ENCODE measurements around the gene HPS1. TPM values are rescaled to one million over a fixed set of nuclear protein-coding genes. Genes with fewer than 3 reads are reported as not detected.
A peak's percentile ranks its signal among the peaks of the same experiment; 100 is the strongest.

HPS1 gene
- total RNA-seq, 4 donors from 2014 or later: 46.5 to 83.5 (median 67.5) TPM

DNA sequence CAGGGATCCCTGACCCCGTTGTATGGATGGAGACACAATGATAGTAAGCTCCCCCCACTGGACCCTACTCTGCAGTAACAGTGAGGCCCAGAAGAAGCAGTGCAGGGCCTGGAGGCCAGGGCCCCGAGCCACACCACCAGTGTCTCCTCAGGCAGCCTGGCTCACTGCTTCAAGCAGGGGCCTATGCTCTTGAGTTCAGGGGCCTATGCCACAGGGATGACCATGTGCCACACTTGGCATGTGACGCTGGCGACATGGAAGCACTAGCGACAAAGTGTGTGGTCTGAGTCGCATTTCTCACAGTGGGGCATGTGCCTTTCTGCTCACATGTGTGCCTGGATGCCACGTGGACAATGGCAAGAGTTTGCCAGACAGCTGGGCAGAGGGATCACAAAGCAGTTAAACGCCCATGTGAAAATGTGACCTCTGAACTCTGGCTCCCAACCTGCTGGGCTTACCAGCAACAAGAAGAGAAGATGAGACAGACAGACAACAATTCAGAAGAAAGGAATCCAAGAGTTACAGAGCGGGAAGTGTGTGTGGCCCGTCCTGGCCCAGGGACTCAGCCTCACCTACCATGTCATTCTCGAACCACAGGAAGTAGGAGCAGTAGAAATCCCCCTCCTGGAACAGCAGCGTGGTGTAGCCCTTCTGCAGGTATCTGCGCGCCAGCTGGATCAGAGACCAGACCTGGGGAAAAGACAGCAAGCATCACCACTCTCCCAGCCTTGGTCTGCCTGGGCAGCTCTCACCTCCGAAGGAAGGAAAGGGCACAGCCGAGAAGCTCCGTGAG is 27.1 kb downstream of the HPS1 start:
- DNase-seq (ENCODE audit: low spot score in 2 of 2): peak in 1 of 2 donors; percentile 55
- H3K9me3 ChIP-seq: no peaks in the 10 kb centered on the region
- H3K36me3 ChIP-seq: peaks cover 74% of the 10 kb centered on the region
- no peak overlapping the region for H3K27ac ChIP-seq
- H3K4me1 ChIP-seq: peaks cover 12% of the 10 kb centered on the region
- TF ChIP-seq CTCF (IDR thresholded peaks at IDR 0.05) (no peak), EP300 (IDR thresholded peaks at IDR 0.05) (no peak), POLR2A (IDR thresholded peaks at IDR 0.05) (no peak)
- no peaks in the 10 kb centered on the region for H3K27me3 ChIP-seq
- WGBS: 90% methylated on average over 13 of the region's 17 CpGs
- H3K4me3 ChIP-seq: no peak overlapping the region

DNA sequence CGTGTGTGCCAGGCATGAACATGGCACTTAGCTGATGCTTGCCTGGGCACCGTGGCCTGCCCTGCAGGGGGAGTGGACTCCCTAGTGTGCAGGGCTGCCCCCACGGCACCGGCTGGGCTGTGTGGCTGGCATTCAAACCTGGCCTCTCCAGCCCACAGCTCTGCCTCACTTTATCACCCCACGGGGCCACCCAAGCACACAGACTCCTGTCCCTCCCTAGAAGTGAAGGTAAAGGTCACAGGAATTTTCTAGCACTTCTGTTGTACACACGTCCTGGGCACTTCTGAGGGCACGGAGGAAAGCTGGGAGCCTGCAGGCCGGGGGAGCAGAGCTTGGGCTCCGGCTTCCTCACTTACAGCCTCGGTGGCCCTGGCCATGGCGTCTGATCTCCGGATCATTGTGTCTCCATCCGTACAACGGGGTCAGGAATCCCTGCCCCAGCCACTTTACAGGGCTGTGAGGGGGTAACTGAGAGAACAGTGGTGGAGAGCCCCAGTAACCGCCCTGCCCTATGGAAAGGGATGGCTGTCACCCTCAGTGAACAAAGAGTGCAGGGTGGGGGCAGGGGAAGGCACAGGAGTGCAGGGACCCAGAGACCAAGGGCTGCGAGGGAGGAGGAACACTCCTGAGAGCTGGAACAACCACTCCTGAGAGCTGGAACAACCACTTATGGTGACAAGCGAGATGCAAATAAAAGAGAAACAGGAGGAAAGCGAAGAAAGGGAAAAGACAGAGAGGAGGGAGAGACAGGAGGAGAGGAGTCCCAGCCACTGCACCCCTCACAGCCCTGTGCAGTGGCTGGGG is 27.9 kb downstream of the HPS1 start:
- DNase-seq (ENCODE audit: low spot score in 2 of 2): peak in 1 of 2 donors; percentile 71
- Histone ChIP-seq H3K27me3 (no peaks in the 10 kb centered on the region), H3K36me3 (peaks cover 69% of the 10 kb centered on the region), H3K4me1 (peaks cover 20% of the 10 kb centered on the region), H3K4me3 (no peak overlapping the region), H3K27ac (no peak overlapping the region), H3K9me3 (no peaks in the 10 kb centered on the region)
- 91% methylated on average over 17 of the region's 18 CpGs for WGBS
- TF ChIP-seq POLR2A (IDR thresholded peaks at IDR 0.05) (no peak), CTCF (IDR thresholded peaks at IDR 0.05) (no peak), EP300 (IDR thresholded peaks at IDR 0.05) (no peak), POLR2AphosphoS5 (IDR thresholded peaks at IDR 0.05) (no peak)

- H3K36me3 ChIP-seq: peaks cover 63% of the 10 kb centered on the region
- DNase-seq (ENCODE audit: low spot score in 2 of 2): no peak
- H3K4me1 ChIP-seq: peaks cover 22% of the 10 kb centered on the region
- H3K4me3 ChIP-seq: no peak overlapping the region
- TF ChIP-seq CTCF (IDR thresholded peaks at IDR 0.05) (no peak), POLR2AphosphoS5 (IDR thresholded peaks at IDR 0.05) (no peak), EP300 (IDR thresholded peaks at IDR 0.05) (no peak)
- H3K27ac ChIP-seq: no peak overlapping the region
- no peaks in the 10 kb centered on the region for H3K9me3 ChIP-seq
- 88% methylated on average over 13 of the region's 21 CpGs for WGBS
- no peaks in the 10 kb centered on the region for H3K27me3 ChIP-seq
Measured at GRCh38 chr10:98417973-98418664, 28.6 kb downstream of the HPS1 start.

DNA sequence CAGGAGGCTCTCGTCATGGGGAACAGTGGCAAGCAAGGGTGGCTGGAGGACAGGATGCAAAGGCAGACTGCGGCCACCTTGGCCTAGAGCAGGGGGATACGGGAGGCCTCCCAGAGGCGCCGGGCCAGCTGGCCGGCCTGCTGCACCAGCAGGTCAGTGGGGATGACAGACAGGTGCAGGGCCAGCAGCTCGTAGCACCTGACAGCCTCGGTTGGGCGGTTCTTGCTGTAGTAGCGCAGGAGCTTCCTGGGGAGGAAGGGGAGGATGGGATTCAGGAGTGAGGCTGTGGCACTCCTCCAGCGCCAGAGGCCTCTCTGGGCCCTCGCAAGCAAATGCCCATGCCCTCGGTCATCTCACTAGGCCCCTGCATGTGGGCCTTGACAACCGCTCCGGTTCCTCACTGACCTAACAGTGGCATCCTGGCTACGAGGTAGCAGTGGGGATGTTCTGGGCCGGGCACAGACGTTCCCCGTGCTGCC is 29.2 kb downstream of the HPS1 start:
- Histone ChIP-seq H3K4me1 (peaks cover 22% of the 10 kb centered on the region), H3K36me3 (peaks cover 57% of the 10 kb centered on the region), H3K9me3 (no peaks in the 10 kb centered on the region), H3K27me3 (no peaks in the 10 kb centered on the region), H3K4me3 (no peak overlapping the region), H3K27ac (no peak overlapping the region)
- 87% methylated on average over 9 of the region's 19 CpGs for WGBS
- no peak for DNase-seq (ENCODE audit: low spot score in 2 of 2)
- no peak for TF ChIP-seq CTCF (IDR thresholded peaks at IDR 0.05)
- TF ChIP-seq POLR2AphosphoS5 (IDR thresholded peaks at IDR 0.05): no peak
- TF ChIP-seq POLR2A (IDR thresholded peaks at IDR 0.05): no peak
- TF ChIP-seq EP300 (IDR thresholded peaks at IDR 0.05): no peak
